GM10248 (cell line): Measurements from ENCODE around the gene HMGB3.

Experiments used
- CTCF ChIA-PET: fragments of 300-600 bp; sonication (Branson Sonifier 250); formaldehyde crosslinking; extraction: SDS; loops from one replicate; lab custom pipeline; 2021; ENCODE audit warnings: antibody characterized with exemption; lab: Yijun Ruan, JAX
- POLR2A ChIA-PET: fragments of 350-650 bp; sonication (Branson Sonifier 250); formaldehyde crosslinking; extraction: SDS; loops from one replicate; lab custom pipeline; 2020; ENCODE audit warnings: antibody characterized with exemption; lab: Yijun Ruan, JAX
- DNase-seq: peaks from one replicate; pipeline ENCODE4 v3.0.0; 2012; ENCODE audit errors: extremely low spot score
- TF ChIP-seq, protein P1 (sequence below): IDR thresholded peaks from 2 replicates; pipeline ENCODE4 v1.5.1; 2012; ENCODE audit warnings: mild to moderate bottlenecking, low read depth; ENCODE audit errors: extremely low read depth, missing control alignments, control extremely low read depth

Gene HMGB3

GRCh38 chrX:151004085-151004484 is 20.9 kb downstream of the HMGB3 start:
- no peak for DNase-seq
- ChIA-PET CTCF (interaction anchor here (1.1 kb wide), 1 partner anchor 232 kb away, joined by 5 read pairs; no protein-coding TSS in a partner anchor), POLR2A (no interaction called here)
- TF ChIP-seq, protein P1, sequence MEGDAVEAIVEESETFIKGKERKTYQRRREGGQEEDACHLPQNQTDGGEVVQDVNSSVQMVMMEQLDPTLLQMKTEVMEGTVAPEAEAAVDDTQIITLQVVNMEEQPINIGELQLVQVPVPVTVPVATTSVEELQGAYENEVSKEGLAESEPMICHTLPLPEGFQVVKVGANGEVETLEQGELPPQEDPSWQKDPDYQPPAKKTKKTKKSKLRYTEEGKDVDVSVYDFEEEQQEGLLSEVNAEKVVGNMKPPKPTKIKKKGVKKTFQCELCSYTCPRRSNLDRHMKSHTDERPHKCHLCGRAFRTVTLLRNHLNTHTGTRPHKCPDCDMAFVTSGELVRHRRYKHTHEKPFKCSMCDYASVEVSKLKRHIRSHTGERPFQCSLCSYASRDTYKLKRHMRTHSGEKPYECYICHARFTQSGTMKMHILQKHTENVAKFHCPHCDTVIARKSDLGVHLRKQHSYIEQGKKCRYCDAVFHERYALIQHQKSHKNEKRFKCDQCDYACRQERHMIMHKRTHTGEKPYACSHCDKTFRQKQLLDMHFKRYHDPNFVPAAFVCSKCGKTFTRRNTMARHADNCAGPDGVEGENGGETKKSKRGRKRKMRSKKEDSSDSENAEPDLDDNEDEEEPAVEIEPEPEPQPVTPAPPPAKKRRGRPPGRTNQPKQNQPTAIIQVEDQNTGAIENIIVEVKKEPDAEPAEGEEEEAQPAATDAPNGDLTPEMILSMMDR: no peak

DNA sequence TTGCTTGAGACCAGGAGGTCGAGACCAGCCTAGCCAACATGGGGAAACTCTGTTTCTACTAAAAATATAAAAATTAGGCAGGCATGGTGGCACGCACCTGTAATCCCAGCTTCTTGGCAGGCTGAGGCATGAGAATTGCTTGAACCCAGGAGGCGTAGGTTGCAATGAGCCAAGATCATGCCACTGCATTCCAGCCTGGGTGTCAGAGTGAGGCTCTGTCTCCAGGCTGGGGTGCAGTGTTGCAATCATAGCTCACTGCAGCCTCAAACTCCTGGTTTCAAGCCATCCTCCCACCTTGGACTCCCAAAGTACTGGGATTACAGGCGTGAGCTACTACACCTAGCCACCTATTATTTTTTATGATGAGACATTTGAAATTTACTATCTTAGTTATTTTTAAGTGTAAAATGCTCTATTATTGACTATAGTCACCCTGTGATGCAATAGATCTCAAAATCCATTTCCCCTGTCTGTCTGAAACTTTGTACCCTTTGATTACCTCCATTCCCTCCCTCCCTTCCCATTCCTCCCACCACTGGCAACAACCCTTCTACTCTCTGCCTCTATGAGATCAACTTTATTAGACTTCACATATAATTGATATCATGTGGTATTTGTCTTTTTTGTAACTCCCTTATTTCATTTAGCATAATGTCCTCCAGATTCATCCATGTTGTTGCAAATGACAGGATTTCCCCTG is 23.4 kb downstream of the HMGB3 start:
- TF ChIP-seq, protein P1: no peak
- CTCF ChIA-PET: no interaction called here
- POLR2A ChIA-PET: no interaction called here
- DNase-seq: no peak

- TF ChIP-seq, protein P1: no peak
- POLR2A ChIA-PET: no interaction called here
- no peak for DNase-seq
- CTCF ChIA-PET: interaction anchor here (1.0 to 1.4 kb wide), 2 partner anchors 227 to 234 kb away, joined by 3 to 4 read pairs; no protein-coding TSS in a partner anchor
These were observed 26.4 kb downstream of the HMGB3 start for GRCh38 chrX:151009582-151009981.

DNA sequence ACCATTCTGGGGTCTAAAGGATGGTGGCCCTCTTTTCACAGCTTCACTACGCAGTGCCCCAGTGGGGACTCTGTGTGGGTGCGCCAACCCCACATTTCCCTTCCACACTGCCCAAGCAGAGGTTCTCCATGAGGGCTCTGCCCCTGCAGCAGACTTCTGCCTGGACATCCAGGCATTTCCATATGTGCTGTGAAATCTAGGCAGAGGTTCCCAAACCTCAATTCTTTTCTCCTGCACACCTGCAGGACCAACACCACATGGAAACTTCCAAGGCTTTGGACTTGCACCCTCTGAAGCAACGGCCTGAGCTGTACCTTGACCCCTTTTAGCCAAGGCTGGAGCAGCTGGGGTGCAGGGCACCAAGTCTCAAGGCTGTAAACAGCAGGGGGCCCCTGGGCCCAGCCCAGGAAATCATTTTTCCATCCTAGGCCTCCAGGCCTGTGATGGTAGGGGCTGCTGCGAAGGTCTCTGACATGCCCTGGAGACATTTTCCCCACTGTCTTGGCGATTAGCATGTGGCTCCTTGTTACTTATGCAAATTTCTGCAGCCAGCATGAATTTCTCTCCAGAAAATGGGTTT is 30.1 kb downstream of the HMGB3 start:
- CTCF ChIA-PET: no interaction called here
- no peak for DNase-seq
- TF ChIP-seq, protein P1: no peak
- POLR2A ChIA-PET: no interaction called here

DNA sequence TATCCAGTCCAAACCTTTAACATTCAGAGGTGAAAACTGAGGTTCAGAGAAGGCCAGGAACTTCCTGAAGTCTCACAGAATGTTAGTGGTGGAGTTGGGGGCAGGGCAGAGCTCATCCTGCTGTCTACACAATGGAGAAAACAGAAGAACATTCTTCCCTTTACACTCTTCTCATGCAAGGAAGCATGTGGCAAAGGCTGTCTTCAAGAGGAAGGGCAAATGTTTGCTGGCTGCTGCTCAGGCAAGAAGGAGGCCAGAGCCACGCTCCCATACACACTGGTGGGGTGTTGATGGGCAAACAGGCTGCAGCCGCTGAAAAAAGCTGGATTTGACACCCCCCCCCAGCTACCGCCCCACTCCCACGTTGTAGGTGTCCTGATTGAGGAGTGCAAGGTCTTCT is 32.5 kb downstream of the HMGB3 start:
- POLR2A ChIA-PET: no interaction called here
- CTCF ChIA-PET: no interaction called here
- TF ChIP-seq, protein P1: no peak
- no peak for DNase-seq

GRCh38 chrX:151019856-151020255 is 36.7 kb downstream of the HMGB3 start:
- CTCF ChIA-PET: no interaction called here
- no peak for DNase-seq
- TF ChIP-seq, protein P1: no peak
- POLR2A ChIA-PET: no interaction called here
